ENCODE results near the gene HYAL1. TPM values are rescaled to one million over a fixed set of nuclear protein-coding genes. Genes with fewer than 3 reads are reported as not detected.

Gene HYAL1
- total and polyA plus RNA-seq, 3 experiments from 2014 or later, result 0.13 to 0.81 TPM; not detected in 1

DNA sequence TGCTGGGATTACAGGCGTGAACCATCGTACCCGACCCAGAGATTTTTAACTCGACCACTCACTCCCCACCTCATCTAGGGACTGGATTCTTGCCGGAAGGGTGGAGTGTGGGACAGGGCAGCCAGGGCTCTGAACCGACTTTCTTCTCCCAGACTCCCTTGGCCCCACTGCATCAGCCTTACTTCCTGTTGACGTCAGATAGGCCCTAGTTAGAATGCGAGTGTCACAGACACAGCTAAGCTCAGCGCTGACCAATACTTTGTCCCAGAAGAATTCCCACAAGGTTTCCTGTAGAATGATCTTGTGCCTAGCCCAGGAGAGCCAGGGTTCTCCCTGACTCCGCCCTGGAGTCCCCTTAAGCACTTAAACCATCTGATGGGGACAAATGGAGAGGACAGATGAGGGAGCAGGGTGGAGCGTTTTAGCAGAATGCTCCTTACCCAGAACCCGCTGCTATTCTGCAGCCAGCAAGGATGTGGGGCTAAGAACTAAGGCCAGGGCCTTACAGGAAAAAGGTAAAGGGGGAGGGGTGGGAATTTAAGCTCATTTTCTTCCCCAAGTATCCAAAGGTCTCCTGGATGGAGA, 30.5 kb upstream of the HYAL1 start:
- Histone ChIP-seq H3K27me3 (ENCODE audit: insufficient read depth, low read length, poor library complexity, severe bottlenecking) (no peaks in the 10 kb centered on the region), H3K36me3 (ENCODE audit: insufficient read depth, low read length) (peaks cover 30% of the 10 kb centered on the region), H3K4me3 (ENCODE audit: low read length) (no peak overlapping the region), H3K27ac (ENCODE audit: low read depth, low read length) (peak overlapping the region; percentile 49), H3K4me1 (ENCODE audit: insufficient read depth, low read length) (peaks cover 45% of the 10 kb centered on the region), H3K9me3 (ENCODE audit: low read length) (no peaks in the 10 kb centered on the region)
- ChIA-PET POLR2A (interaction anchor here (0.7 to 1.1 kb wide), 2 partner anchors 17 to 45 kb away, joined by 3 to 5 read pairs; partner anchors contain the start of genes CYB561D2 and NPRL2), CTCF (interaction anchor here (1.0 to 8.5 kb wide), 4 partner anchors 10 to 208 kb away, joined by 3 to 103 read pairs (median 4); partner anchors contain the start of genes CYB561D2, NPRL2 and ZMYND10)
- peaks cover 0 to 64% (median 4%) of the 10 kb centered on the region in 3 donors for H3K36me3 Mint-ChIP-seq
- peaks cover 42 to 59% (median 53%) of the 10 kb centered on the region in 3 donors for H3K4me1 Mint-ChIP-seq
- no peak for DNase-seq
- peak overlapping the region; percentile 83 to 95 (median 94) for H3K27ac Mint-ChIP-seq
- H3K27me3 Mint-ChIP-seq, result no peaks in the 10 kb centered on the region
- H3K9me3 Mint-ChIP-seq, result no peaks in the 10 kb centered on the region
- H3K4me3 Mint-ChIP-seq, result peak overlapping the region; percentile 45 to 84 (median 62)

DNA sequence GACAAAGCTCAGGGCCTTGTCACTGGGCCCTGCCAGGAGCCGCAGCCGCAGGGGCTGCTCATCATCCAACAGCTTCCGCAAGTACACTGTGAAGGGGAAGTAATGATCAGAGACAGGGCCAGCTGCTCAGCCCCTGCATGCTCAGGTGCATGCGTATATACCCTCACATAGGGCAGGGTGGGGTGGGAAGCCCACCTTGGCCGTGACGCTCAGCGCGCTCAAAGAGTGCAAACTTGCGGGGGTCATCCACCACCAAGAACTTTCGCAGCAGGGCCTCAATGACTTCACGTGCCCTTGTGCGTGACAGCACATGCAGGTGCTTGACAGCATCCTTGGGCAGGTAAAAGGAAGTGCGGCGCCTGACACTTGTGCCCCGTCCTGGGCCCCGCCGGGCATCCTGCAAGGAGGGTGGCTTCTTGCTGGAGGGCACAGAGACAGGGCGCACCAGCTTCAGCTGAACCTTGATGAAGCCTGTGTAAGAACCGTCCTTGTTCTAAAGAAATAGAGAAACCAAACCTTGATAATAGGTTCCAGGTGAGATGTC, 28.1 kb upstream of the HYAL1 start:
- H3K4me3 Mint-ChIP-seq, result peak overlapping the region in 1 of 7 donors; percentile 54
- CTCF ChIA-PET, result interaction anchor here (1.2 to 1.8 kb wide), 3 partner anchors 9 to 14 kb away, joined by 3 to 5 read pairs (median 4); partner anchors contain the start of gene HYAL2
- no peaks in the 10 kb centered on the region for H3K27me3 Mint-ChIP-seq
- Histone ChIP-seq H3K4me1 (ENCODE audit: insufficient read depth, low read length) (peaks cover 53% of the 10 kb centered on the region), H3K9me3 (ENCODE audit: low read length) (no peaks in the 10 kb centered on the region), H3K27me3 (ENCODE audit: insufficient read depth, low read length, poor library complexity, severe bottlenecking) (no peaks in the 10 kb centered on the region), H3K36me3 (ENCODE audit: insufficient read depth, low read length) (peaks cover 30% of the 10 kb centered on the region), H3K4me3 (ENCODE audit: low read length) (no peak overlapping the region), H3K27ac (ENCODE audit: low read depth, low read length) (no peak overlapping the region)
- no peak for DNase-seq
- peaks cover 0 to 54% (median 2%) of the 10 kb centered on the region in 3 donors for H3K36me3 Mint-ChIP-seq
- H3K27ac Mint-ChIP-seq, result peak overlapping the region in 2 of 8 donors; percentile 28 to 33
- H3K9me3 Mint-ChIP-seq, result no peaks in the 10 kb centered on the region
- H3K4me1 Mint-ChIP-seq, result peaks cover 45 to 61% (median 58%) of the 10 kb centered on the region in 3 donors
- POLR2A ChIA-PET, result interaction anchor here (0.6 to 0.7 kb wide), 2 partner anchors 10 to 39 kb away, joined by 3 read pairs; partner anchors contain the start of gene IFRD2

GRCh38 chr3:50330330-50330729, 27.0 kb upstream of the HYAL1 start:
- peak overlapping the region in 3 of 8 donors; percentile 42 to 91 (median 47) for H3K27ac Mint-ChIP-seq
- peaks cover 38 to 54% (median 47%) of the 10 kb centered on the region in 3 donors for H3K4me1 Mint-ChIP-seq
- H3K4me1 ChIP-seq (ENCODE audit: insufficient read depth, low read length), result peaks cover 41% of the 10 kb centered on the region
- no peaks in the 10 kb centered on the region for H3K27me3 Mint-ChIP-seq
- DNase-seq, result no peak
- no peaks in the 10 kb centered on the region for H3K9me3 Mint-ChIP-seq
- no peak overlapping the region for H3K4me3 ChIP-seq (ENCODE audit: low read length)
- CTCF ChIA-PET, result interaction anchor here (1.3 kb wide), 1 partner anchor 12 kb away, joined by 4 read pairs; no protein-coding TSS in a partner anchor
- H3K9me3 ChIP-seq (ENCODE audit: low read length), result no peaks in the 10 kb centered on the region
- H3K27me3 ChIP-seq (ENCODE audit: insufficient read depth, low read length, poor library complexity, severe bottlenecking), result no peaks in the 10 kb centered on the region
- H3K4me3 Mint-ChIP-seq, result peak overlapping the region in 1 of 7 donors; percentile 54
- peaks cover 0 to 58% (median 2%) of the 10 kb centered on the region in 3 donors for H3K36me3 Mint-ChIP-seq
- POLR2A ChIA-PET, result interaction anchor here (0.5 to 0.7 kb wide), 2 partner anchors 15 to 34 kb away, joined by 3 to 4 read pairs; no protein-coding TSS in a partner anchor
- H3K27ac ChIP-seq (ENCODE audit: low read depth, low read length), result no peak overlapping the region
- H3K36me3 ChIP-seq (ENCODE audit: insufficient read depth, low read length), result peaks cover 34% of the 10 kb centered on the region

DNA sequence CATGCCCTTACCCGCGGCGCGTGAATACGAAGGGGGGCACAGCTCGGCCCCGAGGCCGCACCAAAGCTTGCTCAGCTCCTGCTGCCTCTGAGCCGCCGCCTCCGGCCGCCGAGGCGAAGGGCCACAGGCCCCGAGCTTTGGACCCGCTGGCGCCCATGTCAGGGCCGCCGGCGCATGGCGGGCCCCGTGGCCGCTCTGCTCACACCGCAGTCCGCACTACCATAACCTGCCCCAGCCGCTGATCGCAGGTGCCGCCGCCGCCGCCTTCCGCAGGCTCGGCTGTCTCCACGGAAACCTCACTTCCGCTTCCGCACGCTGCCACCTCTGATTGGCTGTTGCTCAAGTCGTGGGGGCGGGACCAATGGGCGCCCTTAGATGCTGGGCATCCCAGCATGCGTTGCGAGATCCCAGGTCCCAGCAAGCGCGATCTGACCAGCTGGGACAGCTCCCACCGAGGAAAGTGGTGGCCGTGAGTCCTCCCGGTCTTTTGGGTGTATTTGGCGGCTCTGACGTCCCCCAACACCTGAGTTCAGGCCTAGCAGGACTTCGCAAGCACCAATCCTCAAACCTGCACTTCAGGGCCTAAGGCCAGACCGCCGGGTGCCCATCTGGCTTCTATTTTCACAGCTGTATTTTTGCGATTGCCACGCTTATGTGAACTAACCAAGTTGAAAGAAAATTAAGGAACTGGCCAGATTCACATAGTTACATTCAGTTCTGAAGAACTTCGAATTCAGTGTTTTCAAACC, 24.7 kb upstream of the HYAL1 start, which contains the start of gene TUSC2:
TSS of gene TUSC2 (minus strand) at position 281 of the 749 bp plus-strand sequence. CDS start at position 157, 124 bp downstream.
- POLR2A ChIA-PET, result interaction anchor here (0.6 to 3.9 kb wide), 11 partner anchors 9 to 1058 kb away, joined by 3 to 57 read pairs (median 6); partner anchors contain the start of genes CYB561D2, HYAL3, IFRD2 and NAA80

GRCh38 chr3:50327129-50327528, 23.8 kb upstream of the HYAL1 start:
- Histone ChIP-seq H3K9me3 (ENCODE audit: low read length) (no peaks in the 10 kb centered on the region), H3K27ac (ENCODE audit: low read depth, low read length) (peak overlapping the region; percentile 71), H3K4me3 (ENCODE audit: low read length) (peak overlapping the region; percentile 70), H3K27me3 (ENCODE audit: insufficient read depth, low read length, poor library complexity, severe bottlenecking) (no peaks in the 10 kb centered on the region), H3K36me3 (ENCODE audit: insufficient read depth, low read length) (peaks cover 26% of the 10 kb centered on the region), H3K4me1 (ENCODE audit: insufficient read depth, low read length) (peaks cover 18% of the 10 kb centered on the region)
- ChIA-PET CTCF (interaction anchor here (0.7 to 2.5 kb wide), 8 partner anchors 8 to 134 kb away, joined by 3 to 19 read pairs (median 4); partner anchors contain the start of genes IFRD2 and RASSF1), POLR2A (interaction anchor here (0.8 to 3.9 kb wide), 4 partner anchors 10 to 35 kb away, joined by 5 to 57 read pairs (median 8); partner anchors contain the start of genes HYAL3, IFRD2, NAA80 and RASSF1)
- peak overlapping the region; percentile 15 to 96 (median 86) for H3K27ac Mint-ChIP-seq
- H3K4me3 Mint-ChIP-seq, result peak overlapping the region; percentile 82 to 97 (median 91)
- DNase-seq, result no peak
- no peaks in the 10 kb centered on the region for H3K9me3 Mint-ChIP-seq
- H3K27me3 Mint-ChIP-seq, result peaks cover 0 to 1% of the 10 kb centered on the region in 2 donors
- peaks cover 0 to 53% (median 0%) of the 10 kb centered on the region in 3 donors for H3K36me3 Mint-ChIP-seq
- H3K4me1 Mint-ChIP-seq, result peaks cover 23 to 43% (median 26%) of the 10 kb centered on the region in 3 donors

More for the DNA sequence above, 24.7 kb upstream of the HYAL1 start, which contains the start of gene TUSC2:
- peak; percentile 92 to 96 (median 93) for DNase-seq
- peaks cover 0 to 57% (median 0%) of the 10 kb centered on the region in 3 donors for H3K36me3 Mint-ChIP-seq
- H3K4me1 ChIP-seq (ENCODE audit: insufficient read depth, low read length), result peaks cover 19% of the 10 kb centered on the region
- peaks cover 0 to 1% of the 10 kb centered on the region in 2 donors for H3K27me3 Mint-ChIP-seq
- H3K4me1 Mint-ChIP-seq, result peaks cover 26 to 47% (median 31%) of the 10 kb centered on the region in 3 donors
- no peaks in the 10 kb centered on the region for H3K27me3 ChIP-seq (ENCODE audit: insufficient read depth, low read length, poor library complexity, severe bottlenecking)
- H3K27ac Mint-ChIP-seq, result peak within 1 kb of the TSS; percentile 77 to 96 (median 94)
- peak within 1 kb of the TSS; percentile 71 for H3K27ac ChIP-seq (ENCODE audit: low read depth, low read length)
- H3K36me3 ChIP-seq (ENCODE audit: insufficient read depth, low read length), result peaks cover 32% of the 10 kb centered on the region
- CTCF ChIA-PET, result interaction anchor here (0.7 to 2.5 kb wide), 9 partner anchors 9 to 135 kb away, joined by 3 to 19 read pairs (median 4); partner anchors contain the start of genes IFRD2 and RASSF1
- H3K4me3 Mint-ChIP-seq, result peak within 1 kb of the TSS; percentile 82 to 97 (median 91)
- no peaks in the 10 kb centered on the region for H3K9me3 Mint-ChIP-seq
- H3K4me3 ChIP-seq (ENCODE audit: low read length), result peak within 1 kb of the TSS; percentile 70
- H3K9me3 ChIP-seq (ENCODE audit: low read length), result no peaks in the 10 kb centered on the region

DNA sequence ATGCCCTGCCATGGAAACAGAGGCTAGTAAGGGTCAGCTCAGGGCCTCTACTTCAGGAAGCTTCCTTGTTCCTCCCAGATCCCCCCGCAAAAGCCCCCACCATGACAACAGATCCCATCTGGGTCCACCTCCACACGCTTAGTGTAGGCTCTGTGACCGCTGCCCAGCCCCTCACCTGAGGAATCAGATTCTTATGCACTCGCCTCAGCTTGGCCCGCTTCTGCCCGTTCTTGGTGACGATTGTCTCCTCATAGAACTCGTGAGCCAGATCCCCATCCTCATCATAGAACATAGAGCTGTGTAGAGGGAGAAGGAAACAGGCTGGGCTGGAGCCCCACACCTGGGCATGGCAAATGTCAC, 22.8 kb upstream of the HYAL1 start:
- no peak for DNase-seq

More for the DNA sequence above, 22.8 kb upstream of the HYAL1 start:
- peaks cover 20 to 38% (median 24%) of the 10 kb centered on the region in 3 donors for H3K4me1 Mint-ChIP-seq
- no peak overlapping the region for H3K27ac ChIP-seq (ENCODE audit: low read depth, low read length)
- peaks cover 21% of the 10 kb centered on the region for H3K36me3 ChIP-seq (ENCODE audit: insufficient read depth, low read length)
- no peak overlapping the region for H3K4me3 ChIP-seq (ENCODE audit: low read length)
- H3K36me3 Mint-ChIP-seq, result peaks cover 0 to 44% (median 0%) of the 10 kb centered on the region in 3 donors
- CTCF ChIA-PET, result interaction anchor here (1.4 to 3.3 kb wide), 2 partner anchors 11 to 67 kb away, joined by 3 to 22 read pairs; no protein-coding TSS in a partner anchor
- H3K27me3 Mint-ChIP-seq, result peaks cover 0 to 1% of the 10 kb centered on the region in 2 donors
- POLR2A ChIA-PET, result interaction anchor here (3.9 kb wide), 1 partner anchor 11 kb away, joined by 57 read pairs; no protein-coding TSS in a partner anchor
- H3K27me3 ChIP-seq (ENCODE audit: insufficient read depth, low read length, poor library complexity, severe bottlenecking), result no peaks in the 10 kb centered on the region
- H3K4me1 ChIP-seq (ENCODE audit: insufficient read depth, low read length), result peaks cover 22% of the 10 kb centered on the region
- no peaks in the 10 kb centered on the region for H3K9me3 ChIP-seq (ENCODE audit: low read length)
- H3K27ac Mint-ChIP-seq, result peak overlapping the region in 6 of 8 donors; percentile 29 to 70 (median 60)
- H3K4me3 Mint-ChIP-seq, result peak overlapping the region; percentile 32 to 97 (median 45)
- H3K9me3 Mint-ChIP-seq, result no peaks in the 10 kb centered on the region

Data from CD8-positive, alpha-beta memory T cell (primary cell).